GM19455 (cell line): ENCODE results near the gene PRUNE1.

ENCODE experiments used
- ATAC-seq: cut with Tn5 transposase; IDR thresholded peaks from one replicate; pipeline ENCODE4 v1.9.1; 2021; ENCODE audit not compliant: unreplicated experiment

Gene PRUNE1

GRCh38 chr1:150976879-150977694, 31.2 kb upstream of the PRUNE1 start:
- ATAC-seq, result no peak

GRCh38 chr1:150979092-150980056, 28.9 kb upstream of the PRUNE1 start:
- no peak for ATAC-seq

GRCh38 chr1:150981177-150981804, 27.0 kb upstream of the PRUNE1 start:
- no peak for ATAC-seq

GRCh38 chr1:150981805-150982712, 26.2 kb upstream of the PRUNE1 start, which contains the start of gene ANXA9:
ANXA9 (plus strand) TSS chr1:150982292; CDS start chr1:150983106, 814 bp downstream.
- no peak for ATAC-seq

- ATAC-seq, result no peak
Measured at GRCh38 chr1:150985179-150985825, 22.9 kb upstream of the PRUNE1 start.

- ATAC-seq, result no peak
Measured at GRCh38 chr1:150987924-150988323, 20.3 kb upstream of the PRUNE1 start.

GRCh38 chr1:150992626-150993025, 15.6 kb upstream of the PRUNE1 start:
- no peak for ATAC-seq

GRCh38 chr1:150994248-150994647, 14.0 kb upstream of the PRUNE1 start:
- ATAC-seq, result no peak

GRCh38 chr1:150995460-150995859, 12.8 kb upstream of the PRUNE1 start:
- no peak for ATAC-seq

GRCh38 chr1:150995896-150996295, 12.4 kb upstream of the PRUNE1 start:
- ATAC-seq, result no peak

GRCh38 chr1:150997126-150997872, 10.9 kb upstream of the PRUNE1 start:
- no peak for ATAC-seq

- no peak for ATAC-seq
Measured at GRCh38 chr1:150997949-150998348, 10.3 kb upstream of the PRUNE1 start.

- no peak for ATAC-seq
Measured at GRCh38 chr1:150999051-150999674, 9.1 kb upstream of the PRUNE1 start.

- no peak for ATAC-seq
Measured at GRCh38 chr1:150999926-151000325, 8.3 kb upstream of the PRUNE1 start.

GRCh38 chr1:151000408-151000807, 7.8 kb upstream of the PRUNE1 start:
- no peak for ATAC-seq

- no peak for ATAC-seq
Measured at GRCh38 chr1:151001602-151002001, 6.6 kb upstream of the PRUNE1 start.

GRCh38 chr1:151002051-151002450, 6.2 kb upstream of the PRUNE1 start:
- no peak for ATAC-seq

- no peak for ATAC-seq
Measured at GRCh38 chr1:151002611-151003010, 5.6 kb upstream of the PRUNE1 start.

- ATAC-seq, result no peak
Measured at GRCh38 chr1:151003180-151003579, 5.1 kb upstream of the PRUNE1 start.
